Measurements from ENCODE around the gene MED28.
"Not testable (repeated sequence)": the region's sequence is repeated elsewhere in the genome, so short reads cannot be mapped to it uniquely, and the experiment has no call there.

The MED28 gene

GRCh38 chr4:17614416-17615299 is at the start of gene MED28:
TSS of gene MED28 (plus strand) at chr4:17614641. CDS start at chr4:17614655, 14 bp downstream.
- peak; percentile 82 for DNase-seq

- DNase-seq: no peak
Measured at GRCh38 chr4:17565846-17566245, 48.6 kb upstream of the MED28 start.

GRCh38 chr4:17567271-17567670 is 47.2 kb upstream of the MED28 start:
- DNase-seq: no peak

- no peak for DNase-seq
Measured at GRCh38 chr4:17574206-17574605, 40.2 kb upstream of the MED28 start.

- DNase-seq: not testable (repeated sequence)
Measured at GRCh38 chr4:17575177-17575576, 39.3 kb upstream of the MED28 start.

GRCh38 chr4:17576932-17577664 is 37.3 kb upstream of the MED28 start, which contains the start of gene LAP3:
TSS of gene LAP3 (plus strand) at chr4:17577198. CDS start at chr4:17577466, 268 bp downstream.
- peak; percentile 90 for DNase-seq

GRCh38 chr4:17577665-17578481 is 36.6 kb upstream of the MED28 start:
- peak; percentile 32 for DNase-seq

- DNase-seq: no peak
Measured at GRCh38 chr4:17578482-17578891, 36.0 kb upstream of the MED28 start.

- DNase-seq: no peak
Measured at GRCh38 chr4:17580969-17581368, 33.5 kb upstream of the MED28 start.

GRCh38 chr4:17583276-17583675 is 31.2 kb upstream of the MED28 start:
- DNase-seq: no peak

GRCh38 chr4:17583941-17584340 is 30.5 kb upstream of the MED28 start:
- DNase-seq: no peak

GRCh38 chr4:17584521-17585213 is 29.8 kb upstream of the MED28 start:
- no peak for DNase-seq

- no peak for DNase-seq
Measured at GRCh38 chr4:17587094-17587822, 27.2 kb upstream of the MED28 start.

- no peak for DNase-seq
Measured at GRCh38 chr4:17589355-17589754, 25.1 kb upstream of the MED28 start.

- no peak for DNase-seq
Measured at GRCh38 chr4:17595471-17596005, 18.9 kb upstream of the MED28 start.

- peak; percentile 9 for DNase-seq
Measured at GRCh38 chr4:17597517-17597916, 16.9 kb upstream of the MED28 start.

- DNase-seq: no peak
Measured at GRCh38 chr4:17599826-17600225, 14.6 kb upstream of the MED28 start.

GRCh38 chr4:17605236-17605635 is 9.2 kb upstream of the MED28 start:
- DNase-seq: no peak

- peak; percentile 68 for DNase-seq
Measured at GRCh38 chr4:17613761-17614415, 553 bp upstream of the MED28 start.

- no peak for DNase-seq
Measured at GRCh38 chr4:17616283-17616682, 1.8 kb downstream of the MED28 start.

GRCh38 chr4:17618926-17619325 is 4.5 kb downstream of the MED28 start:
- no peak for DNase-seq
